HG03460 (cell line): Measurements from ENCODE around the gene SELENOH.
"Not testable (repeated sequence)": the region's sequence is repeated elsewhere in the genome, so short reads cannot be mapped to it uniquely, and the experiment has no call there.

Experiments used
- ATAC-seq: cut with Tn5 transposase; IDR thresholded peaks from one replicate; pipeline ENCODE4 v1.9.1; 2021; ENCODE audit not compliant: unreplicated experiment

Gene SELENOH, protein sequence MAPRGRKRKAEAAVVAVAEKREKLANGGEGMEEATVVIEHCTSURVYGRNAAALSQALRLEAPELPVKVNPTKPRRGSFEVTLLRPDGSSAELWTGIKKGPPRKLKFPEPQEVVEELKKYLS

DNA sequence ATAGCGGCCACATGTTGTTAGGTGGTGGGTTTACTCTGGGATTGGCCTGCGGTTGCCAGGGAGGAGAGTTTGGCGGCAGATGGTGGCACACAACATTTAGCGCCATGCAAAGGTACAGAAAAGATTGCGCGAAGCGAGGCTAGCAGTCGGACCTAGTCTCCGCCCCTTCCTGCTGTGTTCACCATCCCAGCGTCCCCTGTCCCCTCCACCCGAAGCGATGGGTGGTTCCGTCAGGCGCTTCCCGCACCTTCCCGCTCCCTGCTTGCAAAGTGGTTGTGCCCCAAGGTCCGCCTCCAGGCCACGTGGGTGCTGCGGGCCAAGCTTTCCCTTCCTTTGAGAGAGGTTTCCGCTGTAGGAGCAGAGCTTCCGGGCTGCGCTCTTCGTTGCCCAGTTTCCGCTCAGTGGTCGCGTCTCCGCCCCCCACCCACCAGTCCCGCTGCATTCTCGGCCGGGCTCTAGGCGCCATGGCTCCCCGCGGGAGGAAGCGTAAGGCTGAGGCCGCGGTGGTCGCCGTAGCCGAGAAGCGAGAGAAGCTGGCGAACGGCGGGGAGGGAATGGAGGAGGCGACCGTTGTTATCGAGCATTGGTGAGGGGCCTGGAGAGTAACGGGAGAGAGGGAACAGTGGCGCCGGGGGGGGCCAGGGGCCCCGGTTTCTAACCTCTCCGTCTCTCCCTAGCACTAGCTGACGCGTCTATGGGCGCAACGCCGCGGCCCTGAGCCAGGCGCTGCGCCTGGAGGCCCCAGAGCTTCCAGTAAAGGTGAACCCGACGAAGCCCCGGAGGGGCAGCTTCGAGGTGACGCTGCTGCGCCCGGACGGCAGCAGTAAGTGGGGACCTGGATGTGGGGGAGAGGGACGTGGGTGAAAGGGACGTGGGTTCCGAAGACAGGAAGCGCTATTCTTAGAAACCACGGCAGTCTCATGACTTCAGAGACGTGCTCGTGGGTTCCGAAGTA is at the start of gene SELENOH:
Gene SELENOH (plus strand): TSS at position 360 of the 955 bp plus-strand sequence. CDS start 105 bp downstream, at position 465.
- peak; percentile 90 for ATAC-seq

DNA sequence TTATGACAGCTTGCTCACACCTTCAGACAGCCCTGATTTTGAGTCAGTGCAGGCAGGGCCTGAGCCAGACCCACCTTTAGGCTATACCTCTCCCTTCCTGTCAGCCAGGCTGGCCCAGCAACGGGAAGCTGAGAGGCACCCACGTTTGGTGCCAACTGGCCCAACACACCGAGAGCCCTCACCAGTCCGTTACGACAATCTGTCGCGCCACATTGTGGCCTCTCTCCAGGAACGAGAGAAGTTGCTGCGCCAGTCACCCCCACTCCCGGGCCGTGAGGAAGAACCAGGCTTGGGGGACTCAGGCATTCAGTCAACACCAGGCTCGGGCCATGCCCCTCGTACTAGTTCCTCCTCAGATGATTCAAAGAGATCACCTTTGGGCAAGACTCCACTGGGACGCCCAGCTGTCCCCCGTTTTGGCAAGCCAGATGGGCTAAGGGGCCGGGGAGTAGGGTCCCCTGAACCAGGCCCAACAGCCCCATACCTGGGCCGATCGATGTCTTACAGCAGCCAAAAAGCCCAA is 42.4 kb upstream of the SELENOH start:
- ATAC-seq = no peak

DNA sequence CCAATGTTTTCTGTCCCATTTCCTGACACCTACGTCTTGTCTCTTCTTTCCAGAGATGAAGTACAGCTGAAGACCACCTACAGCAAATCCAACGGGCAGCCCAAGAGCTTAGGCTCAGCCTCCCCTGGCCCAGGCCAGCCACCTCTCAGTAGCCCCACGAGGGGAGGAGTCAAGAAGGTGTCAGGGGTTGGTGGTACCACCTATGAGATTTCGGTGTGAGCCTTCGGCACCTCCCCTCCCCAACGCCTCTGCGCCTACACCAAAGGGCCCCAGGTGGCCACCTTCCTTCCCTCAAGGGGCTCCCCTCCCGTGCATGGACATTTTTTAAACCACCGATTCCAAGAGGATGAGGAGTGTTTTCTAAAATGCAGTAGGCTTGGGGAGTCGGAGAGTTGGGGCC is 41.5 kb upstream of the SELENOH start:
- no peak for ATAC-seq

DNA sequence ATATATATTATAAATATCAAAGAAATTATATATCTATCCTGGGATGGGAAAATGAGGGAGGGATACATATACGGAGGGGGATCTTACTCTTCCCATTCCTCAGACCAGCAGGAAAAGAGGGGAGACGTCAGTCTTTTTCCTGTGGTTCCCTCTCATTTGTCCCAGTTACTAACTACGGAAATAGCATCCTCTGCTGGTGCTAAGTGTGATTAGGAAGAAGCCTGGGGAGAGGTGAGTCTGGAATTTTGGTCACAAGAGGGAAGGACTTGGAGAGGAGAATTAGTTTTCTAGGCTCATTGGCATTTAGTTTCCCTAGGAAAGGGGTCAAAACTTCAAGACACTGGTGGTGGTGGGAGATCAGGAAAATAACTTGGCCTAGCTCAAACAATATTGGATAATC is 40.9 kb upstream of the SELENOH start:
- no peak for ATAC-seq

DNA sequence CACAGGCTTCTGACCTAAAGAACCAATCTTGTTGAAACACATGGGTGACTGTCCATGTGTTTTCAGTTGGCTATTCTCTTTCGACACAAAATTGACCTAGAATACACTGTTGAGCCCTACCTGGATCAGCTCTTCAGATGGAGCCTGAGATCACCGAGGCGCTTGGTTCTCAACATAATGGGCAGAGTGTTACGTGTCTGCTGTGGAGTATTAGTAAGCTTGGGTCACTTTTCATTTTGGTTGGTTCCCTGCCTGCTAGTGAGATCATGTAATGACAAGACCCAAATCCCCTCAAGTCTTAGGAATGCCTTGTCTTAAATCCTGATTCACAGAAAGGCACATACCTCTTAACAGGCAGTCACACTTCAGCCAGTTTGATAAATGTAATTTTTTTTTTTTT is 38.0 kb upstream of the SELENOH start:
- no peak for ATAC-seq

DNA sequence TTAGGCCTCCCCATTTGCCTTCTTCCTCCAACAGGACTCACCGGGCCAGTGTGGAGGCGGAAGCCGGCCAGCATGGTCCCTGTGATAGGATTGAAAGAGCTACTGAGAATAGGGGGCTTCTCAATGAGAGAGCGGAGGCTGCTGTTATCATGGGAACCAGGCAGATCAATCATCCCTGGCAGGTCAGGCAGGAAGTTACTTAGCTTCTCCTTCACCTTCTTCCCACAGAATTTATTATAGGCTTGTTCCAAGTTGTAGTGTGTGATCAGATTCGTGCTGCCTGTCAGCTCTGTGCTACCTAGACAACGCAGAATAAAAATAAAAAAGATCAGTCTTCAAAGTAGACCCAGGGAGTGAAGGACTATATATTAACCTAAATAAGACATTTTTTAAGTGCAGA is 36.4 kb upstream of the SELENOH start:
- ATAC-seq = no peak

DNA sequence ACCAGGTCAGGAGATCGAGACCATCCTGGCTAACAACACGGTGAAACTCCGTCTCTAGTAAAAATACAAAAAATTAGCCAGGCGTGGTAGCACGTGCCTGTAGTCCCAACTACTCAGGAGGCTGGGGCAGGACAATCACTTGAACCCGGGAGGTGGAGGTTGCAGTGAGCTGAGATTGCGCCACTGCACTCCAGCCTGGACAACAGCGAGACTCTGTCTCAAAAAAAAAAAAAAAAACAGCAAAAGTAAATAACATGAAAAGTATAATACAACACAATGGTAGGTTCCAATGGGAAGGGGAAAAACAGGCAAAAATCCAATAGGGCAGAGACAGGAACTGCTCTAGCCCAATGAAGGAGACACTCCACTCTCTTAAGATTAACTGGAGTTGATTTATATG is 35.9 kb upstream of the SELENOH start:
- not testable (repeated sequence) for ATAC-seq

DNA sequence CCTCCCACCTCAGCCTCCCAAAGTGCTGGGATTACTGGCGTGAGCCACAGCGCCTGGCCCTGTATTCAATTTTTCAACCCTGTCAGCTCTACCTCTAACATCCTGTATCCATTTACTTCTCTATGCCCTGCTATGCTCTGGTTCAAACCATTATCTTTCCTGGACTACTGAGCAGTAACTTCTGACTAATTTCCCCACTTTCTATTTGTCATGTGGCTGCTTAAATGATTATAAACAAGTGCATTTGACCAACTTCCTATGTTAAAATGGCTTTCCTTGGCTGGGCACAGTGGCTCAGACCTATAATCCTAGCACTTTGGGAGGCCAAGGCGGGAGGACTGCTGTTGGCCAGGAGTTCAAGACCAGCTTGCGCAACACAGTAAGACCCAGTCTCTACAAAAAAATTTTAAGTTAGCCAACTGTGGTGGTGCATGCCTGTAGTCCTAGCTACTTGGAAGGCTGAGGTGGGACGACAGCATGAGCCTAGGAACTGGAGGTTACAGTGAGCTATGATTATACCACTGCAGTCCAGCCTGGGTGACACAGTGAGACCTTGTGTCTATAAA is 31.4 kb upstream of the SELENOH start:
- ATAC-seq = no peak

DNA sequence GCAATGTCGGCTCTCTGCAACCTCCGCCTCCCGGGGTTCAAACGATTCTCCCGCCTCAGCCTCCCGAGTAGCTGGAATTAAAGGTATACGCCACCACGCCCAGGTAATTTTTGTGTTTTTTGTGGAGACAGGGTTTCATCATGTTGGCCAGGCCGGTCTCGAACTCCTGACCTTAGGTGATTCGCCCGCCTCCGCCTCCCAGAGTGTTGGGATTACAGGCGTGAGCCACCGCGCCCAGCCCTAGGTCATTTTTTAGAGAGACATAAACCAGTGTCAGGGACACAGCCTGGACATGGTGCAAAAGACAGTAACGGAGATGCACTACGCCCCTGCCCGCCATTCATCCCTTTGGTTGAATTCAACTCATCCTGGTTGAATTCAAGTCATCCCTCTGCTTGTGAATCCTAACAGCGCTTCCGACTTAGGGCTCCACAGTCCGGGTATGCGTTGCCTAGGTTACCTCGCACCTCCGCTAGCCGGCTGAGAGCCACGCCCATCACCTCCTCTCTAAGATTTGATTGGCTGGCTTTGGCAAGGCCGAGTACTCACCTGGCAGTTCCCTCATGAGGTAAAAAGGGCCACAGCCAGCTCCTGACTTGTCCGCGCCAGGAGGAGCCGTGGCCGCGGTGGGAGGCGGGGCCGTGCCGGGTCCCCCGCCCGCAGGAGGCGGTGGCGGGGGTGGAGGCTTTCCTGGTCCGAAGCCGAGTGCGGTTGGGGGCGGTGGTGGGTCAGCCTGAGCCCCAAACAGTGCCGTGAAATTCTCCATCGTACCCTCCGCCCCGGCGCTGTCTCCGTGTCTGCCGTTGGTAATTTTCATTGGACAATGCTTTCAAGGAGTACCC is 29.7 kb upstream of the SELENOH start, which contains the start of gene MED19:
Gene MED19 (minus strand): TSS at position 802 of the 842 bp plus-strand sequence. CDS start 36 bp downstream, at position 766.
- ATAC-seq = peak; percentile 46

DNA sequence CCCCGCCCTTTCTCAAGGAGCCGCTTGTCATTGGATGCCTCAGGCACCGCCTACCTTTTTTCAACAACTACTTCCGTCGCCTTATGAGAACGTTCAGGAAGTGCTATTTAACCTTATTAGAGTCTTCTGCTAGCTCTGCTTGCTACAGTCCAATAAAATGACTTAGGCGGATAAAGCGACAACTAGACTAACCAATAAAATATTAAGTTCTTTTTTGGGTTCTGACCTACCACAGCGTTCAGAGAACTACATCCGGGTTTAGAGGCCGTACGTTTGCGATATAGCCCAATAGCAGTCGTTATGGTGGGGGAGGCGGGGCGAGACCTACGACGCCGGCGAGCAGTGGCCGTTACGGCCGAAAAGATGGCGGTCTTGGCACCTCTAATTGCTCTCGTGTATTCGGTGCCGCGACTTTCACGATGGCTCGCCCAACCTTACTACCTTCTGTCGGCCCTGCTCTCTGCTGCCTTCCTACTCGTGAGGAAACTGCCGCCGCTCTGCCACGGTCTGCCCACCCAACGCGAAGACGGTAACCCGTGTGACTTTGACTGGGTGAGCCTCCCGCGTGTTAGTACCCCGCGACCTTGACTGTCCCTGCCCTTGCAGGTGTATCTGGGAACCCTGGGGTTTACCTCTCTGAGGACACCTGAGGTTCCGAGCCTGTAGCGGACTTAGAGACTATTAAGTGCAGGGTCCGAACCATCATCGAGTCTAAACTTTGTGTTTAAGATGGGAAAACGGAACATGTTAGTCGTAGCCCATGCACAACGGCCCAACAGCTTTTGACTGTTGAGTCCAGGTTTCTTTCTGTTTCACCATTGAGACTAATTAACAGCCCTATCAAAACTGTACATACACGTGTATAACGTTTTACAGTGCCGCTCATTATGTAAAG is 28.8 kb upstream of the SELENOH start, which contains the start of gene TMX2:
Gene TMX2 (plus strand): TSS at position 338 of the 895 bp plus-strand sequence. CDS start 26 bp downstream, at position 364.
- ATAC-seq = peak; percentile 92

DNA sequence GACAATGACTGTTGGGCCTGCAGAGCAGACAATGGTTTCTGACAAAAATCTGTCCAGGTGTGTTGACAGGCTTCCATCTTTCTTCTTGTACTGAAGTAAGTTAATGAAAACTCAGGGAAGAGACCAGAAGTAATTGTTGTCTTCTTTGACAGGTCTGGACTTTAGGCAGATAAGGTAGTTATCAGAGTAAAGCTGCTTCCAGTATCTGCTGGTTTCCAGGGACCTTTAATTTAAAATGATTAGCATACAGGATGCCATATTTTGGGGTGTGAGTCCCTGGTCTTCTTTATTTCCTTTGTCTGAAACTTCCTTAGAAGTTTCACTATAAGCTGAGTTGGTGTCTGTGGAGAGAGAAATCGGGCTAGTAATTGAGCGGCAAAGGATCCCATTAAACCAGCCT is 27.5 kb upstream of the SELENOH start:
- no peak for ATAC-seq

DNA sequence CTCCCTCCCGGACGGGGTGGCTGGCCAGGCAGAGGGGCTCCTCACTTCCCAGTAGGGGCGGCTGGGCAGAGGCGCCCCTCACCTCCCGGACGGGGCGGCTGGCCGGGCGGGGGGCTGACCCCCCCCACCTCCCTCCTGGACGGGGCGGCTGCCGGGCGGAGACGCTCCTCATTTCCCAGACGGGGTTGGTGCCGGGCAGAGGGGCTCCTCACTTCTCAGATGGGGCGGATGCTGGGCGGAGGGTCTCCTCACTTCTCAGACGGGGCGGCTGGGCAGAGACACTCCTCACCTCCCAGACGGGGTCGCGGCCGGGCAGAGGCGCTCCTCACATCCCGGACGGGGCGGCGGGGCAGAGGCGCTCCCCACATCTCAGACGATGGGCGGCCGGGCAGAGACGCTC is 24.6 kb upstream of the SELENOH start:
- ATAC-seq = not testable (repeated sequence)

DNA sequence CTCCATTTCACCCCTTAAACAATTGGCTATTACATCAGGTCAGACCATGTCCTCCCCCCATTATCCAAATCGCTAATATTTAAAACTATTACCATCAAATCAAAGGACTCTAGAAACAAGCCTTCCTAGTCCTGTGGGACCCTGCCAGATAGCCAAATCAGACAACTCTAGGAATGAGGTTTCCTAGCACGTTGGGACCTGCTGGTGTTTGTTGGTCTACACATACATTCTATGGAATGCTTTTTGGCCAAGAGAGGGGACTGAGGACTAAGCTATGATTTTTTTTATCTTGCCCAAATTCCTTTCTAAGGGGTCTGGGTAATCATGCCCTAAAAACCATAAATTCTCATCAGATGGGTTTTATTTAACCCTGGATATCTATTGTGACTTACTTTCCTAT is 14.1 kb upstream of the SELENOH start:
- ATAC-seq = no peak

DNA sequence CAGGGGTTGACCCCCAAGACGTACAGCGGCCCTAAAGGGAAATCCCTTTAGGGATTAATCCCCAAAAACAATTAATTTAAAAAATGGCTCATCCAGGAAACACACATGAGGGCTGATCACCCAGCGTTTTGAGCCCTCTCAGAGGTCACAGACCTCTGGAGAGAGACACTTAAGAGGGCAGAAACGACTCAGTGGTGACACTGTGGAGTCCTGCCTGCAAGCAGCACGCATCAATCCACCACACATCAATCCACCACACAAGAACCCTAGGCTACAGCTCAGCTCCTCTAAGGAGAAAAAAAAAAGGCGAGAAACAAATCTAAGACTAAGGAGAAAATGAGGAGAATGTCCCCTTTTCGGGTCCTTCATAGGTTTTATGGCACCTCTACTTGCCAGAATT is 12.5 kb upstream of the SELENOH start:
- ATAC-seq = no peak

DNA sequence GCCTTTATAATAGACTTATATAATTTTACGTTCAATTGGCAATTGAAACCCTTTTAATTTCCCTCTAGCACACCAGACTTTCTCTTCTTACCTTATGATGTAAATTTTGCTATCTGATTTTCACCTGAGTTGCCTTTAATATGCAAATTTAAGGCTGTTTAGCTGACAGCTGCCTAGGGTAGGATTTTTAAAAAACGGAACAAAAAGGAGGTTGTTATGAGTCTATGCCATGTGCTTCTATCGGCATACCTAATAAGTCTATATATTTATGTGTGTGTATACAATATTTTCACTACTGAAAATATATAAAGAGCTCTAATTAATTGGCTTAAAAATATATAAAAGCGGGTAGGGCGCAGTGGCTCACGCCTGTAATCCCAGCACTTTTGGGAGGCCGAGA is 11.8 kb upstream of the SELENOH start:
- ATAC-seq = no peak

DNA sequence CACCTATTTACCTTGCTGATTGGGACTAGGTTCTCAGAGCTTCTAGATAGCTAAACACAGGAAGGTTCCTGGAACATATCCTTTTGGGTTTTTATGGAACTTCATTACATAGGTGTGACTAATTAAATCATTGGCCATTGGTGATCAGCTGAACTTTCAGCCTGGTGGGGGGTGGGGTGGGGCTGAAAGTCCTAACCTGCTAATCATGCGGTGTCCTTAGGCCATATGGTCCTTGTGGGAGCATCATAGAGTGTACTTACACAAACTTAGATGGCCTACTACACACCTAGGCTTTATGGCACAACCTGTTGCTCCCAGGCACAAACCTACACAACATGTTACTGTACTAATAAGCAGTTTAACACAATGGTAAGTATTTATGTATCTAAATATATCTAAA is 8.6 kb upstream of the SELENOH start:
- no peak for ATAC-seq

DNA sequence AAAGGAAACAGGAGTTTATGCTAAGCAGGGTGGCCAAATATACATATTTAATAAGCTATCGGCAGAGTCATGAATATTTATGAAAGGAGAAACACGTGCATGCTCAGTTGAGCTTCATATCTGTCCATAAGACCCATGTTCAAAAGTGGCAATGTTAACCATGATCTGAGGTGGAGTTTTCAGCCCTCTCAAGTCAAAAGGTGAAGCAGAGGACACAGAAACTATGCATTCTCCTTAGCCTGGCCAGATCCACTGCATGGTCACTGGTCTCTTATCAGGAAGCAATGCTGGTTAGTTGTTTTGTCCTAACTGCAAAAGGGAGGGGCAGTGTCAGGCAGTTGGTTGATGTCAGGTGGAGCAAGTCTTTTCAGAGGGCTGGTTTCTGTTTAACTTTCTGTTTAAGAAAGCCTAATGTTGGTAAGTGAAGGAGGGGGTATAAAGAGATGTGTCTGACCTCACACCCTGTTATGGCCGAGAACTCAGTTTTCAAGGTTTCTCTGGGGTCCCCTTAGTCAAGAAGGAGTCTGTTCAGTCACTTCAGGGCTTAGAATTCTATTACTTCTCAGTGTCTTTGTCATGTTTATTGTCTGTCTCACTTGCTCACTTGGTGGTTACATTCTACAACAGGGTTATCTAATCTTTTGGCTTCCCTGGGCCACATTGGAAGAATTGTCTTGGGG is 5.5 kb upstream of the SELENOH start:
- no peak for ATAC-seq

DNA sequence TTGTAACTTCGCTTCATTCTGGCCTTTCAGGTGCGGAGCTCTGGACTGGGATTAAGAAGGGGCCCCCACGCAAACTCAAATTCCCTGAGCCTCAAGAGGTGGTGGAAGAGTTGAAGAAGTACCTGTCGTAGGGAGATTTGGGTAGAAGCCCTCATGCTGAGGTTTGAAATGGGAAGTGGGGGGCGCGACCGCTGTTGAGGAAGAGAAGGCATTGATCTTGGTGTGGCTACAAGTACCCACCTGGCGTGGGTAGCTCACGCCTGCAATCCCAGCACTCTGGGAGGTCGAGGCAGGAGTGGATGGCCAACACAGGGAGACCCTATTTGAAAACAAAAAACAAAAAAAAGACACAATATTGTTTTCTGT is 779 bp downstream of the SELENOH start:
- ATAC-seq = no peak

DNA sequence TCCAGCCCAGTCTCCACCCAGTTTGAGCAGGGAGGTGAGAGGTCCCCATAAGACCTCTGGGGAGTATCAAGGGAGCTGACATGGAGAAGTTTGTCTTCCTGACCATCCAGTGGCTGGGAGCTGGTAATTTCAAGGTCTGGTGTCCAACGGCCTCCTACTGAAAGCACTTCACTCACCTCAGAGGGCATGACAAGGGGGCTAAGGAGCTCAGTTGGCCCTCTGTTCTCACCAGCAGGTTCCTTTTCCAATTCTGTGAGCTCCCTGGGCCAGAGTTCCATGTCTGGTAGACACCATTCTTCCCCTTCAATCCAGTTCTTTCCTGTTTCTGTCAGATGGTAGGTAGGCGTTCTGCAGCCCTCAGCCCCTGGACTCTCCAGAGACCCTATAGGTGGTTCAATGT is 3.1 kb downstream of the SELENOH start:
- no peak for ATAC-seq
